ENCODE data around the gene GPC6.

Gene GPC6

DNA sequence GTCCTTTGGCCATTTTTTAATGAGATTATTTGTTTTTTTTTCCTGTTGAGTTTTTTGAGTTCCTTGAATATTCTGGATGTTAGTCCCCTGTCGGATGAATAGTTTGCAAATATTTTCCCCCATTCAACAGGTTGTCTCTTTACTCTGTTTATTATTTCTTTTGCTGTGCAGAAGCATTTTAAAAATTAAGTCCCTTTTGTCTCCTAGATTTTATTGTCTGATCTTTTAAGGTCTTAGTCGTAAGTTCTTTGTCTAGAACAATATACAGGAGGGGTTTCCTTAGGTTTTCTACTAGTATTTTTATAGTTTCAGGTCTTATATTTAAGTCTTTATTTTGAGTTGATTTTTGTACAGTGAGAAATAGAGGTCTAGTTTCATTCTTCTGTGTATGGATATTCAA, 284.4 kb downstream of the GPC6 start:
- Histone ChIP-seq H3K4me1 (ENCODE audit: insufficient read depth, low read length, poor library complexity, severe bottlenecking) (peaks cover 5% of the 10 kb centered on the region), H3F3A (ENCODE audit: low read depth) (no peaks in the 10 kb centered on the region), H3K9me3 (ENCODE audit: insufficient read depth, low read depth, low read length) (no peaks in the 10 kb centered on the region), H3K9ac (ENCODE audit: low read depth, low read length, poor library complexity, severe bottlenecking) (no peak overlapping the region), H3K79me2 (ENCODE audit: insufficient read depth, low read length) (no peaks in the 10 kb centered on the region), H3K9me2 (replicated peaks; ENCODE audit: low read depth, low read length) (no peaks in the 10 kb centered on the region), H3K4me3 (ENCODE audit: low read length, poor library complexity, severe bottlenecking) (no peak overlapping the region), H2AFZ (ENCODE audit: low read length) (no peak overlapping the region), H3K36me3 (ENCODE audit: insufficient read depth, low read length) (no peaks in the 10 kb centered on the region), H3K27me3 (ENCODE audit: insufficient read depth, low read length, poor library complexity, severe bottlenecking) (no peaks in the 10 kb centered on the region), H3K4me2 (ENCODE audit: low read depth, low read length, poor library complexity, severe bottlenecking) (no peak overlapping the region), H4K20me1 (ENCODE audit: insufficient read depth, low read length, poor library complexity, severe bottlenecking) (no peaks in the 10 kb centered on the region)
- TF ChIP-seq, protein P1, sequence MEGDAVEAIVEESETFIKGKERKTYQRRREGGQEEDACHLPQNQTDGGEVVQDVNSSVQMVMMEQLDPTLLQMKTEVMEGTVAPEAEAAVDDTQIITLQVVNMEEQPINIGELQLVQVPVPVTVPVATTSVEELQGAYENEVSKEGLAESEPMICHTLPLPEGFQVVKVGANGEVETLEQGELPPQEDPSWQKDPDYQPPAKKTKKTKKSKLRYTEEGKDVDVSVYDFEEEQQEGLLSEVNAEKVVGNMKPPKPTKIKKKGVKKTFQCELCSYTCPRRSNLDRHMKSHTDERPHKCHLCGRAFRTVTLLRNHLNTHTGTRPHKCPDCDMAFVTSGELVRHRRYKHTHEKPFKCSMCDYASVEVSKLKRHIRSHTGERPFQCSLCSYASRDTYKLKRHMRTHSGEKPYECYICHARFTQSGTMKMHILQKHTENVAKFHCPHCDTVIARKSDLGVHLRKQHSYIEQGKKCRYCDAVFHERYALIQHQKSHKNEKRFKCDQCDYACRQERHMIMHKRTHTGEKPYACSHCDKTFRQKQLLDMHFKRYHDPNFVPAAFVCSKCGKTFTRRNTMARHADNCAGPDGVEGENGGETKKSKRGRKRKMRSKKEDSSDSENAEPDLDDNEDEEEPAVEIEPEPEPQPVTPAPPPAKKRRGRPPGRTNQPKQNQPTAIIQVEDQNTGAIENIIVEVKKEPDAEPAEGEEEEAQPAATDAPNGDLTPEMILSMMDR (conservative IDR thresholded peaks at IDR 0.05; ENCODE audit: low read length), result no peak
- TF ChIP-seq EZH2phosphoT487 (IDR thresholded peaks at IDR 0.05; ENCODE audit: borderline replicate concordance), result no peak

DNA sequence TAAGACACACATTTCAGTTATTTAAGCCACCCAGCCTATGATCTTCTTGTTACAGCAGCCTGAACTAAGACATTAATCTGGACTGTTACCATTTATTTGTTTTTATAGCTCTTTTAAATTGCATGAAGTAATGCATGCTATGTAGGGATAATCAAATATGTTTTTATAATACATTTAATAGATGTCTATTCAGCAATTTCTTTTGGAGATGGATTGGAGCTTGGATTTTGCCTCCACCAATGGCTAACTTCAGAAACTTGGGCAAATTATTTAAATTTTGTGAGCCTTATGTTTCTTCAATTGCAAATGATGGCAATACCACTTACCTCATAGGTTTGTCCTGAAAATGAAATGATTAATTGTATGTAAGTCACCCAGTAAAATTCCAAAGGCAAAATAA, 288.7 kb downstream of the GPC6 start:
- H3K9me2 ChIP-seq (replicated peaks; ENCODE audit: low read depth, low read length), result no peaks in the 10 kb centered on the region
- no peaks in the 10 kb centered on the region for H3F3A ChIP-seq (ENCODE audit: low read depth)
- no peaks in the 10 kb centered on the region for H3K79me2 ChIP-seq (ENCODE audit: insufficient read depth, low read length)
- H3K27me3 ChIP-seq (ENCODE audit: insufficient read depth, low read length, poor library complexity, severe bottlenecking), result no peaks in the 10 kb centered on the region
- H3K4me2 ChIP-seq (ENCODE audit: low read depth, low read length, poor library complexity, severe bottlenecking), result no peak overlapping the region
- H4K20me1 ChIP-seq (ENCODE audit: insufficient read depth, low read length, poor library complexity, severe bottlenecking), result no peaks in the 10 kb centered on the region
- H3K9ac ChIP-seq (ENCODE audit: low read depth, low read length, poor library complexity, severe bottlenecking), result no peak overlapping the region
- no peak overlapping the region for H3K4me3 ChIP-seq (ENCODE audit: low read length, poor library complexity, severe bottlenecking)
- TF ChIP-seq, protein P1 (conservative IDR thresholded peaks at IDR 0.05; ENCODE audit: low read length), result no peak
- no peak for TF ChIP-seq EZH2phosphoT487 (IDR thresholded peaks at IDR 0.05; ENCODE audit: borderline replicate concordance)
- H2AFZ ChIP-seq (ENCODE audit: low read length), result no peak overlapping the region
- peaks cover 3% of the 10 kb centered on the region for H3K4me1 ChIP-seq (ENCODE audit: insufficient read depth, low read length, poor library complexity, severe bottlenecking)
- no peaks in the 10 kb centered on the region for H3K9me3 ChIP-seq (ENCODE audit: insufficient read depth, low read depth, low read length)
- H3K36me3 ChIP-seq (ENCODE audit: insufficient read depth, low read length), result no peaks in the 10 kb centered on the region

GRCh38 chr13:93517658-93518057, 291.1 kb downstream of the GPC6 start:
- H4K20me1 ChIP-seq (ENCODE audit: insufficient read depth, low read length, poor library complexity, severe bottlenecking), result no peaks in the 10 kb centered on the region
- no peak overlapping the region for H3K4me3 ChIP-seq (ENCODE audit: low read length, poor library complexity, severe bottlenecking)
- no peak overlapping the region for H3K4me2 ChIP-seq (ENCODE audit: low read depth, low read length, poor library complexity, severe bottlenecking)
- H3K9ac ChIP-seq (ENCODE audit: low read depth, low read length, poor library complexity, severe bottlenecking), result no peak overlapping the region
- no peaks in the 10 kb centered on the region for H3K9me2 ChIP-seq (replicated peaks; ENCODE audit: low read depth, low read length)
- H3K36me3 ChIP-seq (ENCODE audit: insufficient read depth, low read length), result no peaks in the 10 kb centered on the region
- no peaks in the 10 kb centered on the region for H3K4me1 ChIP-seq (ENCODE audit: insufficient read depth, low read length, poor library complexity, severe bottlenecking)
- no peak overlapping the region for H2AFZ ChIP-seq (ENCODE audit: low read length)
- no peaks in the 10 kb centered on the region for H3K79me2 ChIP-seq (ENCODE audit: insufficient read depth, low read length)
- H3K9me3 ChIP-seq (ENCODE audit: insufficient read depth, low read depth, low read length), result no peaks in the 10 kb centered on the region
- H3K27me3 ChIP-seq (ENCODE audit: insufficient read depth, low read length, poor library complexity, severe bottlenecking), result no peaks in the 10 kb centered on the region
- H3F3A ChIP-seq (ENCODE audit: low read depth), result no peaks in the 10 kb centered on the region
- TF ChIP-seq, protein P1 (conservative IDR thresholded peaks at IDR 0.05; ENCODE audit: low read length), result no peak
- no peak for TF ChIP-seq EZH2phosphoT487 (IDR thresholded peaks at IDR 0.05; ENCODE audit: borderline replicate concordance)
